HT1080 (cell line): ENCODE results near the gene BNIP5. TPM values are rescaled to one million over a fixed set of nuclear protein-coding genes. Genes with fewer than 3 reads are reported as not detected.
A peak's percentile ranks its signal among the peaks of the same experiment; 100 is the strongest.
"Not testable (repeated sequence)": the region's sequence is repeated elsewhere in the genome, so short reads cannot be mapped to it uniquely, and the experiment has no call there.

ENCODE experiments used
- DNase-seq: peaks from one replicate; pipeline ENCODE4 v3.0.0-alpha.2; 2015; ENCODE audit warnings: low read depth
- total RNA-seq: library from RNA; depleted of rRNA; stranded (reverse); fragments of >200 nt; shearing (Covaris generic); gene quantifications from 2 replicates; pipeline ENCODE4 v1.2.3, GENCODE V29; 2014

BNIP5 gene
- total RNA-seq, 1 experiment from 2014 or later, result not detected

- DNase-seq, result no peak
Observed at GRCh38 chr6:36345681-36346466, 9.2 kb upstream of the BNIP5 start.

GRCh38 chr6:36343109-36343680 lies 6.5 kb upstream of the BNIP5 start:
- no peak for DNase-seq

- DNase-seq, result peak; percentile 32
Observed at GRCh38 chr6:36340618-36341454, 4.1 kb upstream of the BNIP5 start.

- no peak for DNase-seq
Observed at GRCh38 chr6:36340306-36340617, 3.6 kb upstream of the BNIP5 start.

GRCh38 chr6:36339146-36339545 lies 2.5 kb upstream of the BNIP5 start:
- no peak for DNase-seq

GRCh38 chr6:36338223-36338622 lies 1.5 kb upstream of the BNIP5 start:
- not testable (repeated sequence) for DNase-seq

- DNase-seq, result no peak
Observed at GRCh38 chr6:36337814-36338213, 1.1 kb upstream of the BNIP5 start.

- no peak for DNase-seq
Observed at GRCh38 chr6:36336208-36336710, 429 bp downstream of the BNIP5 start.

- DNase-seq, result no peak
Observed at GRCh38 chr6:36335465-36336207, 1.1 kb downstream of the BNIP5 start.

GRCh38 chr6:36334832-36335459 lies 1.7 kb downstream of the BNIP5 start:
- DNase-seq, result no peak

- no peak for DNase-seq
Observed at GRCh38 chr6:36333931-36334725, 2.6 kb downstream of the BNIP5 start.

GRCh38 chr6:36333171-36333895 lies 3.4 kb downstream of the BNIP5 start:
- DNase-seq, result no peak

GRCh38 chr6:36331381-36331780 lies 5.3 kb downstream of the BNIP5 start:
- no peak for DNase-seq

- DNase-seq, result no peak
Observed at GRCh38 chr6:36330366-36330765, 6.3 kb downstream of the BNIP5 start.

- DNase-seq, result no peak
Observed at GRCh38 chr6:36329798-36330291, 6.8 kb downstream of the BNIP5 start.

- no peak for DNase-seq
Observed at GRCh38 chr6:36328600-36328999, 8.1 kb downstream of the BNIP5 start.

- no peak for DNase-seq
Observed at GRCh38 chr6:36327919-36328236, 8.8 kb downstream of the BNIP5 start.

GRCh38 chr6:36327226-36327918 lies 9.3 kb downstream of the BNIP5 start:
- DNase-seq, result no peak
